ENCODE data around the gene CSMD2. TPM values are rescaled to one million over a fixed set of nuclear protein-coding genes. Genes with fewer than 3 reads are reported as not detected.

The CSMD2 gene
- total RNA-seq, 2 donors from 2014 or later = not detected

DNA sequence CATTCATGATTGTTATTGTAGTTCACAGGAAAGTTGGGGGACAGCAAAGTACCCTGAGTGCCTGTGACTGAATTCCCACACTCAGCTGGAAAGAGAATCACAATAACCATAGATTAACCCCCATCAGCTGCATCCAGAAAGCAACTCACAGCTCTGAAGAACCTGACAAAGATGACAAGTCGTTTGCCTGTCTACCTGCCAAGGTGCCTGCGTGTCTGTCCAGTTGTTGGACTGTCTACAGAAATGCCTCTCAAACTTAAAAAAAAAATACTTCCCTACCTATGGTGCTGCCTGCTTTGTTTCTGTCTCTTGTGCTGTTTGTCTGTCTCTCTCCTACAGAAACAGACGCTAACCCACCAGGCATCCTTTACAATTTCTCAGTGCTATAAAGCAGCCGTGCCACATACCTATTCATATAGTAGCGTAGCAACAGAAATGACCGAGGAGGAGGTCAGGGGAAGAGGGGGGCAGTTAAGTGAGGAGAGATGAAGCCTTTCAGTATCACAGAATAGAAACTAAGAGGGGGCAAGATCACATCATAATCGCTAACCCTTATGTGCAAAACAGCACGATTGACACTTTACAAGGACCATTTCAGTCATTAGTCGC is 455.8 kb downstream of the CSMD2 start:
- peaks cover 2% of the 10 kb centered on the region for H3K36me3 Mint-ChIP-seq (ENCODE audit: low read depth)

GRCh38 chr1:33706634-33707255 is 458.3 kb downstream of the CSMD2 start:
- no peak overlapping the region for H3K27ac Mint-ChIP-seq
- DNase-seq = no peak
- H3K36me3 Mint-ChIP-seq (ENCODE audit: low read depth) = peaks cover 2% of the 10 kb centered on the region
- no peak overlapping the region for H3K4me3 Mint-ChIP-seq
- H3K9me3 ChIP-seq (ENCODE audit: control insufficient read depth, low read length, poor library complexity, severe bottlenecking) = no peaks in the 10 kb centered on the region
- no peak for ATAC-seq
- H3K27me3 Mint-ChIP-seq = peaks cover 58% of the 10 kb centered on the region
- H3K4me1 Mint-ChIP-seq = no peaks in the 10 kb centered on the region

More for the DNA sequence above, 455.8 kb downstream of the CSMD2 start:
- Mint-ChIP-seq H3K4me1 (no peaks in the 10 kb centered on the region), H3K27me3 (peaks cover 70% of the 10 kb centered on the region), H3K4me3 (no peak overlapping the region), H3K27ac (no peak overlapping the region)
- ATAC-seq (no peak), DNase-seq (no peak)
- H3K9me3 ChIP-seq (ENCODE audit: control insufficient read depth, low read length, poor library complexity, severe bottlenecking) = no peaks in the 10 kb centered on the region

- peaks cover 54% of the 10 kb centered on the region for H3K27me3 Mint-ChIP-seq
These were observed 461.6 kb downstream of the CSMD2 start for GRCh38 chr1:33703464-33703863.

DNA sequence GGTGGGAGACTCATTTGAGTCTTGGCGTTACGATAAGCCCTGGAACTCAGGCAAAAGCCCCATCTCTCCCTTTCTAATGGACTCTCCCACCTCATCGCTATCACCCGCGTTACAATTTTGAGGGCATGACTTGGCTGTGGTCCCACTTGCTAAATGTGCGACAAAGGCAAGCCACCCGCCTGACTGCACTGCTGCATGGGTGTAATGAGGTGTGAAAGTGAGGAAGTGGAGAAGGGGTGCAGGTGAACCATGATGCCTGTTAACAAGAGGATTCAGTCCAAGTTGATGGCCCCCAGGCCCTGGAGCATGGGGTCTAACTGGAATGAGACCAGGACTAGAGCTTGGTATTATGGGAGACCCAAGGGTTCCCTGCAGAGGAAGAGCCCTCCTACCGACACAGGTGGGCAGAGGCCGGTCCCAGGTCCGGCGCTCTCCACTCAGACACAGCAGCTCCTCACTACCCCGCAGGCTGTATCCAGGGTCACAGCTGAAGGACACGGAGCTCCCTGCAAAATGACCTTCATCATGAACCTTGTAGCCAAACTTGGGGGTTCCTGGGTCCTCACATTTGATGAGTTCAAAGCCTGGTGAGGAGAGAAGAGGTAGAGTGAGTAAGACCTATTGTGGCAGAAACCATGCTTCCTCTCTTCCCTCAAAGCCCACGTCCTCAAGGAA is 466.5 kb downstream of the CSMD2 start:
- DNase-seq (no peak), ATAC-seq (no peak)
- Mint-ChIP-seq H3K27me3 (peaks cover 33% of the 10 kb centered on the region), H3K27ac (no peak overlapping the region), H3K4me1 (no peaks in the 10 kb centered on the region), H3K4me3 (no peak overlapping the region), H3K36me3 (ENCODE audit: low read depth) (no peaks in the 10 kb centered on the region)
- H3K9me3 ChIP-seq (ENCODE audit: control insufficient read depth, low read length, poor library complexity, severe bottlenecking) = no peaks in the 10 kb centered on the region

More at GRCh38 chr1:33703464-33703863, 461.6 kb downstream of the CSMD2 start:
- DNase-seq = no peak
- H3K9me3 ChIP-seq (ENCODE audit: control insufficient read depth, low read length, poor library complexity, severe bottlenecking) = no peaks in the 10 kb centered on the region
- Mint-ChIP-seq H3K36me3 (ENCODE audit: low read depth) (peaks cover 2% of the 10 kb centered on the region), H3K4me3 (no peak overlapping the region), H3K27ac (no peak overlapping the region), H3K4me1 (no peaks in the 10 kb centered on the region)
- no peak for ATAC-seq

GRCh38 chr1:33697816-33698215 is 467.2 kb downstream of the CSMD2 start:
- no peaks in the 10 kb centered on the region for H3K36me3 Mint-ChIP-seq (ENCODE audit: low read depth)
- ATAC-seq (no peak), DNase-seq (no peak)
- H3K27me3 Mint-ChIP-seq = peaks cover 34% of the 10 kb centered on the region
- H3K4me3 Mint-ChIP-seq = no peak overlapping the region
- H3K27ac Mint-ChIP-seq = no peak overlapping the region
- no peaks in the 10 kb centered on the region for H3K9me3 ChIP-seq (ENCODE audit: control insufficient read depth, low read length, poor library complexity, severe bottlenecking)
- H3K4me1 Mint-ChIP-seq = no peaks in the 10 kb centered on the region

DNA sequence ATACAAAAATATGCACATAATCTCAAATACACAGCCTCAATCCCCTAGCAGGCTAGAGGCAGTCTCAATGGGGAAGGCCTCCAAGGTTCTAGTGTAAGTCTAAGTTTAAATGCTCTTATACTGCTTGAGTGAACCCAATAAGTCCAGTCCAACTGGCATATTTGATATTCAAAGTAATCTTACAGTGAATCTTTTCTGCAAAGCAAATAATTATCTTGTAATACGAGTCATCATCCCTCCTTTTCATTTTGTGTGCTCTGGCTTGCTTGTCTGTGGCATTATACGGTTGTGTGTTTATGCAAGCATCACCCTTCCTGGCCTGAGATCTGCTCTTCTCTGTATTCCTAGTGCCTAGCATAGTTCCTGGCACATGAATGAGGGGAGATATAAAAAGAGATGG is 468.1 kb downstream of the CSMD2 start:
- Mint-ChIP-seq H3K36me3 (ENCODE audit: low read depth) (no peaks in the 10 kb centered on the region), H3K27me3 (peaks cover 36% of the 10 kb centered on the region), H3K4me1 (no peaks in the 10 kb centered on the region)

GRCh38 chr1:33696311-33696710 is 468.7 kb downstream of the CSMD2 start:
- DNase-seq (no peak), ATAC-seq (no peak)
- H3K27me3 Mint-ChIP-seq = peaks cover 36% of the 10 kb centered on the region
- no peak overlapping the region for H3K27ac Mint-ChIP-seq
- no peaks in the 10 kb centered on the region for H3K4me1 Mint-ChIP-seq
- no peaks in the 10 kb centered on the region for H3K9me3 ChIP-seq (ENCODE audit: control insufficient read depth, low read length, poor library complexity, severe bottlenecking)
- H3K4me3 Mint-ChIP-seq = no peak overlapping the region
- no peaks in the 10 kb centered on the region for H3K36me3 Mint-ChIP-seq (ENCODE audit: low read depth)

More for the DNA sequence above, 468.1 kb downstream of the CSMD2 start:
- DNase-seq (no peak), ATAC-seq (no peak)
- Mint-ChIP-seq H3K27ac (no peak overlapping the region), H3K4me3 (no peak overlapping the region)
- H3K9me3 ChIP-seq (ENCODE audit: control insufficient read depth, low read length, poor library complexity, severe bottlenecking) = no peaks in the 10 kb centered on the region

GRCh38 chr1:33692206-33693188 is 472.5 kb downstream of the CSMD2 start:
- peaks cover 39% of the 10 kb centered on the region for H3K27me3 Mint-ChIP-seq
- DNase-seq (no peak), ATAC-seq (no peak)
- H3K36me3 Mint-ChIP-seq (ENCODE audit: low read depth) = no peaks in the 10 kb centered on the region
- no peaks in the 10 kb centered on the region for H3K4me1 Mint-ChIP-seq
- H3K9me3 ChIP-seq (ENCODE audit: control insufficient read depth, low read length, poor library complexity, severe bottlenecking) = no peaks in the 10 kb centered on the region
- H3K4me3 Mint-ChIP-seq = no peak overlapping the region
- no peak overlapping the region for H3K27ac Mint-ChIP-seq

- no peaks in the 10 kb centered on the region for H3K9me3 ChIP-seq (ENCODE audit: control insufficient read depth, low read length, poor library complexity, severe bottlenecking)
- Mint-ChIP-seq H3K27ac (no peak overlapping the region), H3K27me3 (peaks cover 81% of the 10 kb centered on the region), H3K4me3 (no peak overlapping the region), H3K4me1 (peaks cover 2% of the 10 kb centered on the region), H3K36me3 (ENCODE audit: low read depth) (peaks cover 3% of the 10 kb centered on the region)
- ATAC-seq = no peak
- no peak for DNase-seq
These were observed 478.0 kb downstream of the CSMD2 start for GRCh38 chr1:33687000-33687399.

DNA sequence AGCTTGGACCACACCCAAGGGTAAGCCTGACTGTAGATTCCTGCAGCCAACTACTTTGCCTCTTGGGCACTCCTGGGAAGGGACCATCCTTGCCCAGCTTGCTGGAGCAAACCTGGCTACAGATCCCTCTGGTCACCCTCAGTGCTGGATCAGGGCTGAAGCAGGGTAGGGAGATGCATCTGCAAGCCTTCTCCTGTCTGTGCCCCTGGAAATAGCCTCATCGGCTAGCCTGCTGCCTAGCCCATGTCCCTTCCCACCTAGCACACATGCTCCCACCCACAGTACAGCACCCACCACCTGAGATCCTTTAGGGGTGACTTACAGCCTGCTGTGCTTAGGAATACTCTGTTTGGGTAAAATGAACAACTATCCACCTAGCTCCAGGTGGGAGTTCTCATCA is 478.5 kb downstream of the CSMD2 start:
- H3K4me3 Mint-ChIP-seq = no peak overlapping the region
- no peaks in the 10 kb centered on the region for H3K9me3 ChIP-seq (ENCODE audit: control insufficient read depth, low read length, poor library complexity, severe bottlenecking)
- H3K27me3 Mint-ChIP-seq = peaks cover 79% of the 10 kb centered on the region
- DNase-seq = no peak
- H3K27ac Mint-ChIP-seq = no peak overlapping the region
- peaks cover 3% of the 10 kb centered on the region for H3K36me3 Mint-ChIP-seq (ENCODE audit: low read depth)
- peaks cover 2% of the 10 kb centered on the region for H3K4me1 Mint-ChIP-seq
- no peak for ATAC-seq

DNA sequence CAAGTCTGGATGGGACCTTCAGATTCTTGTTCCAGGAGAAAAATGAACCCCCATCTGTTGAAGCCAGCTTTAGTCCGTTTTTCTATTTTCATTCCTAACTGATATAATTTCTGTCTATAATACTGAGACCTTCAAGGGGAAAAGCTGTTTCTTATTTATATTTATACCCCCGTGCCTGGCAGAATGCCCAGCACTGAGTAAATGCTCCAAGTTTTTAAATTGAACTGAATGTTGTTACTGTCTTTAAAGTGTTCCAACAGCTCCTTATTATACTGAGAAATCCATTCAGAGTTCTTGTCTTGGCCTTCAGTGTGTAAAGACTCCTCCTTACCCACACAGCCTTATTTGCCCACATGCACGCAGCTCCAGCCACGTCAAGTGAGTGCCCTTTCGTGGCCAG is 479.8 kb downstream of the CSMD2 start:
- H3K36me3 Mint-ChIP-seq (ENCODE audit: low read depth) = peaks cover 3% of the 10 kb centered on the region
- DNase-seq = no peak
- no peaks in the 10 kb centered on the region for H3K9me3 ChIP-seq (ENCODE audit: control insufficient read depth, low read length, poor library complexity, severe bottlenecking)
- H3K4me3 Mint-ChIP-seq = no peak overlapping the region
- peaks cover 68% of the 10 kb centered on the region for H3K27me3 Mint-ChIP-seq
- H3K4me1 Mint-ChIP-seq = peaks cover 2% of the 10 kb centered on the region
- ATAC-seq = no peak
- no peak overlapping the region for H3K27ac Mint-ChIP-seq

DNA sequence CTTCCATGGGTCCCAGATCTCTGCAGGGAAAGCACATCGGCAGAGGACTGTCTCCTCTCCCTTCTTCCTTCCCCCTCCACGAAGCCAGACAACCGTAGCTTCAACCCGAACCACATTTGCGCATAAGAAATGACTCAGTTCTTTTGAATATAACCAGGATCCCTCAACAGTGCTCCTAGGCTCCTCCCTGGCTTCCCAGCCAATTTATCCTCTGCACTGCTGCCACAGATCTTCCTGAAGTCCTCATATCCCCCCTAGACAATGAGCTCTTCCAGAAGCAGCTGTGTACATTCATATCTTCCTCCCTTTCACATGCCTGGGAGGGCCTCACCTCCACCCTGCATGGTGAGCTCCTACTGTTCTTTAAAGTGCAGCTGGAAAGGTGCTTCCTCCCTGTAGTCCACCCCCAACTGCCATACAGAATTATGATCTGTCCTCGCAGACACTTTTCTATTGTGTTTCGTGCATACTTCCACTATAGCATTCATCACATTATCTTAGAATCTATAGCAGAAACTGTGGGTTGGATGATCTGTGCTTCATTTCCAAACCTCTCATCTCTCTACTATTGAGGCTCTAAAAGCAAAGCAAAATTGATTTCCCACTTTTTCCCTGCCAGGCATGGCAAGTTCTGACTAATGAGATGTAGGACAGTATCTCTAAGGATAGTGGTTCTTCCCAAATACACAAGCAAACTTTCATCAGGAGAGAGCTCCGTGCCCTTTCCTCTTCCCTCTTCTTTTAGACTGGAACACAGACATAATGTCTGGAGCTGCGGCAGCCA is 480.4 kb downstream of the CSMD2 start:
- no peak overlapping the region for H3K4me3 Mint-ChIP-seq
- no peaks in the 10 kb centered on the region for H3K9me3 ChIP-seq (ENCODE audit: control insufficient read depth, low read length, poor library complexity, severe bottlenecking)
- no peak for ATAC-seq
- H3K4me1 Mint-ChIP-seq = peaks cover 2% of the 10 kb centered on the region
- no peak for DNase-seq
- peaks cover 3% of the 10 kb centered on the region for H3K36me3 Mint-ChIP-seq (ENCODE audit: low read depth)
- H3K27me3 Mint-ChIP-seq = peaks cover 66% of the 10 kb centered on the region
- H3K27ac Mint-ChIP-seq = no peak overlapping the region

All from T-helper 17 cell (primary cell).